WTC11 (cell line): ENCODE data around the gene P2RY11. TPM values are rescaled to one million over a fixed set of nuclear protein-coding genes. Genes with fewer than 3 reads are reported as not detected.

ENCODE experiments used
- ATAC-seq: fragments of 200-7000 bp; cut with Tn5 transposase; 2 replicates; pipeline ENCODE4 v1.10.0; 2021; ENCODE audit warnings: mild to moderate bottlenecking, moderate library complexity
- CTCF ChIA-PET: fragments of 300-600 bp; sonication (Branson Sonifier 250); formaldehyde crosslinking; loops from one replicate; lab custom pipeline; 2021; ENCODE audit warnings: antibody characterized with exemption; lab: Charles Lee
- POLR2A ChIA-PET: fragments of 350-600 bp; sonication (Branson Sonifier 250); formaldehyde crosslinking; loops from one replicate; lab custom pipeline; 2021; ENCODE audit warnings: antibody characterized with exemption; lab: Charles Lee
- DNase-seq: peaks from one replicate; pipeline ENCODE4 v3.0.0; 2021; ENCODE audit warnings: low spot score
- H3K27ac Mint-ChIP-seq: 2 replicates; pipeline ENCODE4 v1.8.0; 2021; ENCODE audit warnings: mixed read lengths
- H3K27me3 Mint-ChIP-seq: 2 replicates; pipeline ENCODE4 v1.8.0; 2021; ENCODE audit warnings: low read depth, mild to moderate bottlenecking, moderate library complexity, mixed read lengths
- H3K36me3 Mint-ChIP-seq: 2 replicates; pipeline ENCODE4 v1.8.0; 2021; ENCODE audit warnings: mixed read lengths
- H3K4me1 Mint-ChIP-seq: 2 replicates; pipeline ENCODE4 v1.8.0; 2022; ENCODE audit warnings: mixed read lengths
- H3K4me3 Mint-ChIP-seq: 2 replicates; pipeline ENCODE4 v1.8.0; 2021; ENCODE audit warnings: mild to moderate bottlenecking, moderate library complexity, mixed read lengths
- H3K9me3 Mint-ChIP-seq: 2 replicates; pipeline ENCODE4 v1.8.0; 2021; ENCODE audit warnings: mixed read lengths
- ARID4B ChIP-seq: sonication (generic); formaldehyde crosslinking; IDR thresholded peaks from 2 replicates; pipeline ENCODE4 v1.8.0; 2023; ENCODE audit warnings: missing genetic modification reagents, mild to moderate bottlenecking, borderline replicate concordance
- CDX4 ChIP-seq: fragments of 250-450 bp; sonication (Bioruptor Pico); IDR thresholded peaks from 2 replicates; pipeline ENCODE4 v1.9.0; 2021; ENCODE audit warnings: moderate library complexity, mild to moderate bottlenecking, inconsistent platforms, borderline replicate concordance
- E2F5 ChIP-seq: sonication (generic); formaldehyde crosslinking; IDR thresholded peaks from 2 replicates; pipeline ENCODE4 v1.8.1; 2022; ENCODE audit warnings: mild to moderate bottlenecking, moderate library complexity, missing genetic modification reagents
- ETV6 ChIP-seq: sonication (generic); formaldehyde crosslinking; IDR thresholded peaks from 2 replicates; pipeline ENCODE4 v1.8.1; 2022; ENCODE audit warnings: mild to moderate bottlenecking, missing genetic modification reagents
- FOXK1 ChIP-seq: sonication (generic); formaldehyde crosslinking; IDR thresholded peaks from 2 replicates; pipeline ENCODE4 v1.8.0; 2022; ENCODE audit warnings: mild to moderate bottlenecking, moderate library complexity, missing genetic modification reagents
- FOXP1 ChIP-seq: sonication (generic); formaldehyde crosslinking; IDR thresholded peaks from 2 replicates; pipeline ENCODE4 v1.8.0; 2022; ENCODE audit warnings: missing genetic modification reagents, mild to moderate bottlenecking, moderate library complexity, borderline replicate concordance
- GABPB1 ChIP-seq: sonication (generic); formaldehyde crosslinking; IDR thresholded peaks from 2 replicates; pipeline ENCODE4 v1.8.1; 2023; ENCODE audit warnings: mild to moderate bottlenecking, missing genetic modification reagents
- GTF2I ChIP-seq: fragments of 250-450 bp; sonication (Bioruptor Pico); conservative IDR thresholded peaks from 2 replicates; pipeline ENCODE4 v1.4.0; 2021; ENCODE audit warnings: mild to moderate bottlenecking
- HMGA2 ChIP-seq: fragments of 250-450 bp; sonication (Bioruptor Pico); IDR thresholded peaks from 2 replicates; pipeline ENCODE4 v1.4.0; 2021; ENCODE audit warnings: mild to moderate bottlenecking, moderate library complexity
- IRF2 ChIP-seq: sonication (generic); formaldehyde crosslinking; IDR thresholded peaks from 2 replicates; pipeline ENCODE4 v1.8.0; 2022; ENCODE audit warnings: low read depth, missing genetic modification reagents, borderline replicate concordance
- KAT7 ChIP-seq: sonication (generic); formaldehyde crosslinking; IDR thresholded peaks from 2 replicates; pipeline ENCODE4 v1.8.1; 2023; ENCODE audit warnings: missing genetic modification reagents, mild to moderate bottlenecking, borderline replicate concordance
- SMAD3 ChIP-seq: sonication (generic); formaldehyde crosslinking; IDR thresholded peaks from 2 replicates; pipeline ENCODE4 v1.8.0; 2022; ENCODE audit warnings: missing genetic modification reagents, mild to moderate bottlenecking, borderline replicate concordance
- TCF7 ChIP-seq: sonication (generic); formaldehyde crosslinking; IDR thresholded peaks from 2 replicates; pipeline ENCODE4 v1.8.0; 2022; ENCODE audit warnings: mild to moderate bottlenecking, low read depth, missing genetic modification reagents, moderate library complexity
- USF2 ChIP-seq: sonication (generic); formaldehyde crosslinking; IDR thresholded peaks from 2 replicates; pipeline ENCODE4 v1.8.1; 2023; ENCODE audit warnings: mild to moderate bottlenecking, missing genetic modification reagents, moderate library complexity
- ZBTB43 ChIP-seq: sonication (generic); formaldehyde crosslinking; IDR thresholded peaks from 2 replicates; pipeline ENCODE4 v1.8.1; 2023; ENCODE audit warnings: mild to moderate bottlenecking, missing genetic modification reagents
- total RNA-seq: library from RNA; stranded (reverse); gene quantifications from 3 replicates; pipeline ENCODE4 v1.2.3, GENCODE V29; 2021
- TF ChIP-seq, protein P1 (sequence below): sonication (generic); formaldehyde crosslinking; IDR thresholded peaks from 2 replicates; pipeline ENCODE4 v1.8.0; 2023; ENCODE audit warnings: missing genetic modification reagents
- TF ChIP-seq, protein P2 (sequence below): fragments of 250-450 bp; sonication (Bioruptor Pico); IDR thresholded peaks from 2 replicates; pipeline ENCODE4 v1.8.0; 2021; ENCODE audit warnings: mild to moderate bottlenecking
- TF ChIP-seq, protein P3 (sequence below): fragments of 250-450 bp; sonication (Bioruptor Pico); IDR thresholded peaks from 2 replicates; pipeline ENCODE4 v1.9.0; 2021; ENCODE audit warnings: mild to moderate bottlenecking, borderline replicate concordance
- TF ChIP-seq, protein P4 (sequence below): sonication (generic); formaldehyde crosslinking; IDR thresholded peaks from 2 replicates; pipeline ENCODE4 v1.8.0; 2022; ENCODE audit warnings: mild to moderate bottlenecking, missing genetic modification reagents

The P2RY11 gene
- total RNA-seq, 1 experiment from 2014 or later = 21.0 TPM

- H3K9me3 Mint-ChIP-seq = no peaks in the 10 kb centered on the region
- DNase-seq (peak; percentile 79), ATAC-seq (peak; percentile 93)
- peaks cover 8% of the 10 kb centered on the region; the same call in 1 of the 2 replicates for H3K4me1 Mint-ChIP-seq
- peak within 1 kb of the TSS; percentile 85 for H3K4me3 Mint-ChIP-seq
- ChIA-PET POLR2A (no interaction called here), CTCF (interaction anchor here (0.6 to 0.7 kb wide), 2 partner anchors 334 to 1189 kb away, joined by 3 read pairs; no protein-coding TSS in a partner anchor)
- H3K27me3 Mint-ChIP-seq = peaks cover 23% of the 10 kb centered on the region
- peaks cover 5% of the 10 kb centered on the region for H3K36me3 Mint-ChIP-seq
- no peak within 1 kb of the TSS for H3K27ac Mint-ChIP-seq
- TF ChIP-seq KAT7 (CRISPR knock-in tag) (0 out of 2 replicates have a peak, but pooled peaks have one; percentile 49), E2F5 (CRISPR knock-in tag) (peak; percentile 31; the same call in 1 of the 2 replicates), ARID4B (CRISPR knock-in tag) (peak; percentile 50; the same call in 1 of the 2 replicates), FOXK1 (peak; percentile 74), IRF2 (CRISPR knock-in tag) (peak; percentile 99), GABPB1 (CRISPR knock-in tag) (no peak), SMAD3 (CRISPR knock-in tag) (no peak; the same call in 1 of the 2 replicates), ZBTB43 (0 out of 2 replicates have a peak, but pooled peaks have one; percentile 44), FOXP1 (CRISPR knock-in tag) (peak; percentile 80), CDX4 (no peak), TCF7 (CRISPR knock-in tag) (no peak), HMGA2 (CRISPR knock-in tag) (no peak), USF2 (CRISPR knock-in tag) (peak; percentile 59), GTF2I (CRISPR knock-in tag) (peak; percentile 88), ETV6 (CRISPR knock-in tag) (0 out of 2 replicates have a peak, but pooled peaks have one; percentile 32)
- TF ChIP-seq, protein P1, sequence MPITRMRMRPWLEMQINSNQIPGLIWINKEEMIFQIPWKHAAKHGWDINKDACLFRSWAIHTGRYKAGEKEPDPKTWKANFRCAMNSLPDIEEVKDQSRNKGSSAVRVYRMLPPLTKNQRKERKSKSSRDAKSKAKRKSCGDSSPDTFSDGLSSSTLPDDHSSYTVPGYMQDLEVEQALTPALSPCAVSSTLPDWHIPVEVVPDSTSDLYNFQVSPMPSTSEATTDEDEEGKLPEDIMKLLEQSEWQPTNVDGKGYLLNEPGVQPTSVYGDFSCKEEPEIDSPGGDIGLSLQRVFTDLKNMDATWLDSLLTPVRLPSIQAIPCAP (CRISPR knock-in tag) = peak; percentile 93
- TF ChIP-seq, protein P2, sequence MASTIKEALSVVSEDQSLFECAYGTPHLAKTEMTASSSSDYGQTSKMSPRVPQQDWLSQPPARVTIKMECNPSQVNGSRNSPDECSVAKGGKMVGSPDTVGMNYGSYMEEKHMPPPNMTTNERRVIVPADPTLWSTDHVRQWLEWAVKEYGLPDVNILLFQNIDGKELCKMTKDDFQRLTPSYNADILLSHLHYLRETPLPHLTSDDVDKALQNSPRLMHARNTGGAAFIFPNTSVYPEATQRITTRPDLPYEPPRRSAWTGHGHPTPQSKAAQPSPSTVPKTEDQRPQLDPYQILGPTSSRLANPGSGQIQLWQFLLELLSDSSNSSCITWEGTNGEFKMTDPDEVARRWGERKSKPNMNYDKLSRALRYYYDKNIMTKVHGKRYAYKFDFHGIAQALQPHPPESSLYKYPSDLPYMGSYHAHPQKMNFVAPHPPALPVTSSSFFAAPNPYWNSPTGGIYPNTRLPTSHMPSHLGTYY (CRISPR knock-in tag) = no peak
- TF ChIP-seq, protein P3, sequence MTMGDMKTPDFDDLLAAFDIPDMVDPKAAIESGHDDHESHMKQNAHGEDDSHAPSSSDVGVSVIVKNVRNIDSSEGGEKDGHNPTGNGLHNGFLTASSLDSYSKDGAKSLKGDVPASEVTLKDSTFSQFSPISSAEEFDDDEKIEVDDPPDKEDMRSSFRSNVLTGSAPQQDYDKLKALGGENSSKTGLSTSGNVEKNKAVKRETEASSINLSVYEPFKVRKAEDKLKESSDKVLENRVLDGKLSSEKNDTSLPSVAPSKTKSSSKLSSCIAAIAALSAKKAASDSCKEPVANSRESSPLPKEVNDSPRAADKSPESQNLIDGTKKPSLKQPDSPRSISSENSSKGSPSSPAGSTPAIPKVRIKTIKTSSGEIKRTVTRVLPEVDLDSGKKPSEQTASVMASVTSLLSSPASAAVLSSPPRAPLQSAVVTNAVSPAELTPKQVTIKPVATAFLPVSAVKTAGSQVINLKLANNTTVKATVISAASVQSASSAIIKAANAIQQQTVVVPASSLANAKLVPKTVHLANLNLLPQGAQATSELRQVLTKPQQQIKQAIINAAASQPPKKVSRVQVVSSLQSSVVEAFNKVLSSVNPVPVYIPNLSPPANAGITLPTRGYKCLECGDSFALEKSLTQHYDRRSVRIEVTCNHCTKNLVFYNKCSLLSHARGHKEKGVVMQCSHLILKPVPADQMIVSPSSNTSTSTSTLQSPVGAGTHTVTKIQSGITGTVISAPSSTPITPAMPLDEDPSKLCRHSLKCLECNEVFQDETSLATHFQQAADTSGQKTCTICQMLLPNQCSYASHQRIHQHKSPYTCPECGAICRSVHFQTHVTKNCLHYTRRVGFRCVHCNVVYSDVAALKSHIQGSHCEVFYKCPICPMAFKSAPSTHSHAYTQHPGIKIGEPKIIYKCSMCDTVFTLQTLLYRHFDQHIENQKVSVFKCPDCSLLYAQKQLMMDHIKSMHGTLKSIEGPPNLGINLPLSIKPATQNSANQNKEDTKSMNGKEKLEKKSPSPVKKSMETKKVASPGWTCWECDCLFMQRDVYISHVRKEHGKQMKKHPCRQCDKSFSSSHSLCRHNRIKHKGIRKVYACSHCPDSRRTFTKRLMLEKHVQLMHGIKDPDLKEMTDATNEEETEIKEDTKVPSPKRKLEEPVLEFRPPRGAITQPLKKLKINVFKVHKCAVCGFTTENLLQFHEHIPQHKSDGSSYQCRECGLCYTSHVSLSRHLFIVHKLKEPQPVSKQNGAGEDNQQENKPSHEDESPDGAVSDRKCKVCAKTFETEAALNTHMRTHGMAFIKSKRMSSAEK (CRISPR knock-in tag) = no peak
- TF ChIP-seq, protein P4, sequence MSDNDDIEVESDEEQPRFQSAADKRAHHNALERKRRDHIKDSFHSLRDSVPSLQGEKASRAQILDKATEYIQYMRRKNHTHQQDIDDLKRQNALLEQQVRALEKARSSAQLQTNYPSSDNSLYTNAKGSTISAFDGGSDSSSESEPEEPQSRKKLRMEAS (CRISPR knock-in tag) = peak; percentile 59; the same call in 1 of the 2 replicates
These were observed 25.6 kb upstream of the P2RY11 start, which contains the start of gene SHFL for GRCh38 chr19:10085641-10086590. TSS of gene SHFL (plus strand) at chr19:10086317. CDS start at chr19:10086428, 111 bp downstream.
